ENCODE measurements around the gene CDK2.
A peak's percentile ranks its signal among the peaks of the same experiment; 100 is the strongest.

CDK2 gene

DNA sequence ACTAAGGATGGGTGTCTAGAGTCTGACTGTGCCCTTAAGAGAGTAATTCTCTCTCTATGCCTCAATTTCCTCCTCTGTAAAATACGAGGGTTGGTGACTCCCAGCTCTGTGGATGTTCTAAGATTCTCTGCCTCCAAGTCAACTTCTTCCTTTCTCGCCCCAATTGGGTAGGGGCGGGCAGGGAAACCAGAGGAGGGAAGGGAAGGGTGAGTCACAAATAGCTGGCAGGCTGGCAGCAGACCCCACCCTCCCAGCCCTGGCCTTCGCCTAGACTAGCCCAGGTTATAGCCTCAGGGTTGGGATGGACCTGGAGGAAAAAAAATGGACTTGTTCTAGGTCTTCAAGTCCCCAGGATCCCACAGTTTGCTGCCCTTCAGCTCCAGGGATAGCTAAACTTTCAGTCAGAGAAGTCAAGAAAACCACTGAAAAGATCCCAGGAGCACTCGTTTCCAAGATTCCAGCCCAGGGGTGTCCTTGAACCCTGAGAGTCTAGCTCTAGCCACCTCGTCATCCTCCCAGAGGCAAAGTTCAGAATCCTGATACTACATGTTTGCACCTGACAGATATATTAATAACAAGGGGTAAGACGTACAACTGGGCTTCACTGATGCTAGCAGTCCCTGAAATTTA is 33.3 kb upstream of the CDK2 start:
- H3K27ac ChIP-seq (ENCODE audit: low read length), result peak overlapping the region; percentile 96
- no peak for TF ChIP-seq EZH2 (IDR thresholded peaks at IDR 0.05; ENCODE audit: borderline replicate concordance, low read depth, low read length, severe bottlenecking)
- TF ChIP-seq, protein P1, sequence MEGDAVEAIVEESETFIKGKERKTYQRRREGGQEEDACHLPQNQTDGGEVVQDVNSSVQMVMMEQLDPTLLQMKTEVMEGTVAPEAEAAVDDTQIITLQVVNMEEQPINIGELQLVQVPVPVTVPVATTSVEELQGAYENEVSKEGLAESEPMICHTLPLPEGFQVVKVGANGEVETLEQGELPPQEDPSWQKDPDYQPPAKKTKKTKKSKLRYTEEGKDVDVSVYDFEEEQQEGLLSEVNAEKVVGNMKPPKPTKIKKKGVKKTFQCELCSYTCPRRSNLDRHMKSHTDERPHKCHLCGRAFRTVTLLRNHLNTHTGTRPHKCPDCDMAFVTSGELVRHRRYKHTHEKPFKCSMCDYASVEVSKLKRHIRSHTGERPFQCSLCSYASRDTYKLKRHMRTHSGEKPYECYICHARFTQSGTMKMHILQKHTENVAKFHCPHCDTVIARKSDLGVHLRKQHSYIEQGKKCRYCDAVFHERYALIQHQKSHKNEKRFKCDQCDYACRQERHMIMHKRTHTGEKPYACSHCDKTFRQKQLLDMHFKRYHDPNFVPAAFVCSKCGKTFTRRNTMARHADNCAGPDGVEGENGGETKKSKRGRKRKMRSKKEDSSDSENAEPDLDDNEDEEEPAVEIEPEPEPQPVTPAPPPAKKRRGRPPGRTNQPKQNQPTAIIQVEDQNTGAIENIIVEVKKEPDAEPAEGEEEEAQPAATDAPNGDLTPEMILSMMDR (IDR thresholded peaks at IDR 0.05; ENCODE audit: borderline replicate concordance, extremely low read depth, low read length, poor library complexity, severe bottlenecking), result no peak
- H3K9me3 ChIP-seq (ENCODE audit: insufficient read depth, low read length, severe bottlenecking), result no peaks in the 10 kb centered on the region
- H3K4me1 ChIP-seq (ENCODE audit: insufficient read depth, low read length), result peaks cover 61% of the 10 kb centered on the region
- DNase-seq (no peak), ATAC-seq (ENCODE audit: insufficient read depth, low read depth) (no peak)
- H3K36me3 ChIP-seq (ENCODE audit: insufficient read depth, low read length), result peaks cover 62% of the 10 kb centered on the region
- H2AFZ ChIP-seq (ENCODE audit: low read depth, low read length), result no peak overlapping the region
- H3K9ac ChIP-seq (ENCODE audit: low read depth, low read length), result peak overlapping the region; percentile 88
- H3K4me3 ChIP-seq (ENCODE audit: low read depth in 1 of 2, low read length in 2 of 2), result peak overlapping the region; percentile 74 to 80; a peak in 3 of 4 replicates
- peak overlapping the region; percentile 94 for H3K4me2 ChIP-seq (ENCODE audit: insufficient read depth, low read length)
- no peaks in the 10 kb centered on the region for H3K27me3 ChIP-seq (ENCODE audit: insufficient read depth, low read length, poor library complexity)
- H4K20me1 ChIP-seq (ENCODE audit: insufficient read depth, low read length), result peaks cover 60% of the 10 kb centered on the region
- peaks cover 70% of the 10 kb centered on the region for H3K79me2 ChIP-seq (ENCODE audit: insufficient read depth, low read length)

DNA sequence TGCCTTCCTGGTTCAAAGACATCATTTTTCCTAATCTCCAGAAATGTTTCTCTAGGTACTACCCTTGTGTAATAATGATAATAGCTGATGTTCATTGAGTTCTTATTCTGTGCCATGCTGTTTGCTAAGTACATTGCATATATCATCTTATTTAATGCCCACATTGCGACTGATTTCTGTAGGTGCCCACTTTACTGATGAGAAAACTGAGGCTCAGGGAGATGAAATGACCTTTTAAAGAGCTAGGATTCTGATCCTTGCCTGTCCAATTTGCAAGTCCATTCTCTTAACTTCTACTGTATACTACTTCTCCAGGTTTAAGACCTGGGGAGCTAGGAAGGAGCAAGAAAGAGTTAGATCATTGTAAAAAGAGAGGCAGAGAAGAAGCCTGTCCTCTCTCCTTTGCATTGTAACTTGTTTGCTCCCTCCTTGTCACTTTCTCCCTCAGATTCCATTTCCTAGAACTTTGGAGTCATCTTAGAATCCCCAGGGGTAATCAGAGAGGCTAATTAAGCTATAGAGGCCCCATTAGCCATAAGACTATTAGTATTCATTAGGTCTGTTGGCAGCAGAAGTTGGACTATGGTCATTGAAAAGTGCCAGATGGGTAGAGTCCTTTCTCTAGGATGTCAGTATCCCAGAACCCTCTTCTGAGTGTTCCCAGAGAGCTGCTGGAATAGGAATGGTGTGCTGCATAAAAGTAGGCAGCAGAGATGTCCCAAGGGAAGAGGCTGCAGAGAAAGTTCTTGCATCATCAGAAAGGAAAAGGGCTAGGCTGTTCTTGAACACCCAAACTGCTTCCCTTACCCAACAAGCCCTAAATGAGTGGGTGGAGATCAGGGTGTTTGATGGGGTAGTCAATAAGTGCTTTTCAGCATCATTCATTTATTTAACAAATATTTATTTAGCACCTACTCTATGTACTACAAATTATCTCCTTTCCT is 32.6 kb upstream of the CDK2 start:
- peaks cover 68% of the 10 kb centered on the region for H3K79me2 ChIP-seq (ENCODE audit: insufficient read depth, low read length)
- peaks cover 55% of the 10 kb centered on the region for H3K4me1 ChIP-seq (ENCODE audit: insufficient read depth, low read length)
- no peaks in the 10 kb centered on the region for H3K27me3 ChIP-seq (ENCODE audit: insufficient read depth, low read length, poor library complexity)
- peak overlapping the region; percentile 94 for H3K4me2 ChIP-seq (ENCODE audit: insufficient read depth, low read length)
- peak overlapping the region; percentile 88 for H3K9ac ChIP-seq (ENCODE audit: low read depth, low read length)
- H3K9me3 ChIP-seq (ENCODE audit: insufficient read depth, low read length, severe bottlenecking), result no peaks in the 10 kb centered on the region
- TF ChIP-seq EZH2 (IDR thresholded peaks at IDR 0.05; ENCODE audit: borderline replicate concordance, low read depth, low read length, severe bottlenecking), result no peak
- TF ChIP-seq, protein P1 (IDR thresholded peaks at IDR 0.05; ENCODE audit: borderline replicate concordance, extremely low read depth, low read length, poor library complexity, severe bottlenecking), result no peak
- peaks cover 70% of the 10 kb centered on the region for H3K36me3 ChIP-seq (ENCODE audit: insufficient read depth, low read length)
- peak overlapping the region in 1 of 2 experiments; percentile 80; a peak in 2 of 4 replicates for H3K4me3 ChIP-seq (ENCODE audit: low read depth in 1 of 2, low read length in 2 of 2)
- no peak overlapping the region for H2AFZ ChIP-seq (ENCODE audit: low read depth, low read length)
- ATAC-seq (ENCODE audit: insufficient read depth, low read depth) (no peak), DNase-seq (no peak)
- H4K20me1 ChIP-seq (ENCODE audit: insufficient read depth, low read length), result peaks cover 62% of the 10 kb centered on the region
- H3K27ac ChIP-seq (ENCODE audit: low read length), result peak overlapping the region; percentile 96

DNA sequence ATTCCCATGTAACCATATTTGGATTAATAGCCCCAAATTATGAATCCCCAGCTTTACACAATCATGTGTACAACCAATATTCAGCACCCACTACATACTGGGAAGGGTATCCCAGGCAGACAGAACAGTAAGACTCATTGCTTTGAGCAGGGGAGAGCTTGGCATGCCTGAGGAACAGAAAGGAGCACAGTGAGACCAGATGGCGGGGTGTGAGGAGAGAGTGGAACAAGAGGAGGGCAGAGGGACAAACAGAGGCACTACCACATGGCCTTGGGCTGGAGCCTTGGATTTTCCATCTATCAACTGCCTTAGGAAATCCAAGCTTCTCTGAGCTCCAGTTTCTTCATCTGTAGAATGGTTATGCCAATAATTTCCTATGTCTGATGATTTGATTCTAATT is 31.9 kb upstream of the CDK2 start:
- H3K9me3 ChIP-seq (ENCODE audit: insufficient read depth, low read length, severe bottlenecking), result no peaks in the 10 kb centered on the region
- TF ChIP-seq, protein P1 (IDR thresholded peaks at IDR 0.05; ENCODE audit: borderline replicate concordance, extremely low read depth, low read length, poor library complexity, severe bottlenecking), result no peak
- TF ChIP-seq EZH2 (IDR thresholded peaks at IDR 0.05; ENCODE audit: borderline replicate concordance, low read depth, low read length, severe bottlenecking), result no peak
- DNase-seq (no peak), ATAC-seq (ENCODE audit: insufficient read depth, low read depth) (no peak)
- no peak overlapping the region for H3K9ac ChIP-seq (ENCODE audit: low read depth, low read length)
- peak overlapping the region; percentile 36; the same call in 1 of the 2 replicates for H3K4me2 ChIP-seq (ENCODE audit: insufficient read depth, low read length)
- H3K36me3 ChIP-seq (ENCODE audit: insufficient read depth, low read length), result peaks cover 77% of the 10 kb centered on the region
- peaks cover 70% of the 10 kb centered on the region for H3K79me2 ChIP-seq (ENCODE audit: insufficient read depth, low read length)
- H3K4me3 ChIP-seq (ENCODE audit: low read depth in 1 of 2, low read length in 2 of 2), result no peak overlapping the region
- peaks cover 48% of the 10 kb centered on the region for H3K4me1 ChIP-seq (ENCODE audit: insufficient read depth, low read length)
- peak overlapping the region; percentile 96 for H3K27ac ChIP-seq (ENCODE audit: low read length)
- no peaks in the 10 kb centered on the region for H3K27me3 ChIP-seq (ENCODE audit: insufficient read depth, low read length, poor library complexity)
- peaks cover 64% of the 10 kb centered on the region for H4K20me1 ChIP-seq (ENCODE audit: insufficient read depth, low read length)
- H2AFZ ChIP-seq (ENCODE audit: low read depth, low read length), result no peak overlapping the region

Measured in DND-41 (cell line).